Endodermal cell (in vitro differentiated cells): ENCODE measurements around the gene TCTN2. TPM values are rescaled to one million over a fixed set of nuclear protein-coding genes. Genes with fewer than 3 reads are reported as not detected.

Source experiments
- DNase-seq: peaks from one replicate; pipeline ENCODE4 v3.0.0-alpha.2; 2017
- H3K27ac ChIP-seq: 2 replicates; pipeline ENCODE4 v1.5.1; 2013; ENCODE audit warnings: mild to moderate bottlenecking, low read depth, low read length, moderate library complexity
- H3K27me3 ChIP-seq: 2 replicates; pipeline ENCODE4 v1.6.1; 2013; ENCODE audit warnings: mild to moderate bottlenecking, low read length, moderate library complexity; ENCODE audit not compliant: insufficient read depth, control insufficient read depth, poor library complexity, severe bottlenecking
- H3K36me3 ChIP-seq: 2 replicates; pipeline ENCODE4 v1.7.0; 2013; ENCODE audit warnings: mild to moderate bottlenecking, low read length, moderate library complexity; ENCODE audit not compliant: control insufficient read depth, insufficient read depth
- H3K4me1 ChIP-seq: one replicate; pipeline ENCODE4 v1.7.0; 2013; ENCODE audit warnings: low read length; ENCODE audit not compliant: control insufficient read depth, insufficient read depth
- H3K4me3 ChIP-seq: 2 replicates; pipeline ENCODE4 v1.5.1; 2013; ENCODE audit warnings: mild to moderate bottlenecking, low read length, moderate library complexity
- H3K9ac ChIP-seq: 2 replicates; pipeline ENCODE4 v1.6.1; 2013; ENCODE audit warnings: mild to moderate bottlenecking, low read length, moderate library complexity; ENCODE audit not compliant: poor library complexity, severe bottlenecking; ENCODE audit errors: extremely low read depth
- H3K9me3 ChIP-seq: 2 replicates; pipeline ENCODE4 v1.6.1; 2013; ENCODE audit warnings: mild to moderate bottlenecking, low read length, moderate library complexity; ENCODE audit not compliant: control insufficient read depth
- H3K27ac Mint-ChIP-seq: 2 replicates; pipeline ENCODE4 v1.8.0; 2020; ENCODE audit warnings: mixed read lengths
- H3K27me3 Mint-ChIP-seq: 2 replicates; pipeline ENCODE4 v1.8.0; 2021; ENCODE audit warnings: mild to moderate bottlenecking, mixed read lengths; ENCODE audit not compliant: insufficient read depth
- H3K36me3 Mint-ChIP-seq: 2 replicates; pipeline ENCODE4 v1.8.0; 2020; ENCODE audit warnings: low read depth, mixed read lengths
- H3K4me1 Mint-ChIP-seq: 2 replicates; pipeline ENCODE4 v1.8.0; 2020; ENCODE audit warnings: mixed read lengths
- H3K4me3 Mint-ChIP-seq: 2 replicates; pipeline ENCODE4 v1.8.0; 2020; ENCODE audit warnings: mild to moderate bottlenecking, moderate library complexity, mixed read lengths
- H3K9me3 Mint-ChIP-seq: 2 replicates; pipeline ENCODE4 v1.8.0; 2020; ENCODE audit warnings: mild to moderate bottlenecking, mixed read lengths
- WGBS, 2 experiments: methylation state at CpG; one replicate each; pipeline versions ENCODE4 v1.1.5 to v1.1.7; 2013; ENCODE audit warnings: missing lambda C conversion rate in 2 of 2, mixed read lengths in 1 of 2; ENCODE audit not compliant: insufficient coverage in 1 of 2, insufficient read length in 1 of 2; 5-methylcytosine and 5-hydroxymethylcytosine counted together
- total RNA-seq, 2 donors: library from RNA; stranded (reverse); fragmentation: NEBNext Ultra II Directional in 1 of 2; extraction: Animal tissue kit (Norgen Biotek cat#: 25700) in 1 of 2; gene quantifications; 2 replicates in 1 of 2; 3 replicates in 1 of 2; pipeline ENCODE4 v1.2.1, GENCODE V29; 2021
- TF ChIP-seq, protein P1 (sequence below): fragments of 200-600 bp; sonication (generic); conservative IDR thresholded peaks from 2 replicates; pipeline ENCODE4 v1.5.0; 2021; ENCODE audit warnings: antibody characterized with exemption, mild to moderate bottlenecking

The TCTN2 gene
- total RNA-seq, 2 donors from 2014 or later = 19.2 to 25.6 TPM

GRCh38 chr12:123715195-123715594 is 44.3 kb downstream of the TCTN2 start:
- Mint-ChIP-seq H3K4me1 (peaks cover 40% of the 10 kb centered on the region), H3K36me3 (peaks cover 9% of the 10 kb centered on the region), H3K27me3 (no peaks in the 10 kb centered on the region), H3K27ac (no peak overlapping the region), H3K9me3 (no peaks in the 10 kb centered on the region), H3K4me3 (peak overlapping the region; percentile 96)
- H3K36me3 ChIP-seq = no peaks in the 10 kb centered on the region
- H3K9me3 ChIP-seq = no peaks in the 10 kb centered on the region
- no peaks in the 10 kb centered on the region for H3K27me3 ChIP-seq
- H3K27ac ChIP-seq = no peak overlapping the region
- TF ChIP-seq, protein P1, sequence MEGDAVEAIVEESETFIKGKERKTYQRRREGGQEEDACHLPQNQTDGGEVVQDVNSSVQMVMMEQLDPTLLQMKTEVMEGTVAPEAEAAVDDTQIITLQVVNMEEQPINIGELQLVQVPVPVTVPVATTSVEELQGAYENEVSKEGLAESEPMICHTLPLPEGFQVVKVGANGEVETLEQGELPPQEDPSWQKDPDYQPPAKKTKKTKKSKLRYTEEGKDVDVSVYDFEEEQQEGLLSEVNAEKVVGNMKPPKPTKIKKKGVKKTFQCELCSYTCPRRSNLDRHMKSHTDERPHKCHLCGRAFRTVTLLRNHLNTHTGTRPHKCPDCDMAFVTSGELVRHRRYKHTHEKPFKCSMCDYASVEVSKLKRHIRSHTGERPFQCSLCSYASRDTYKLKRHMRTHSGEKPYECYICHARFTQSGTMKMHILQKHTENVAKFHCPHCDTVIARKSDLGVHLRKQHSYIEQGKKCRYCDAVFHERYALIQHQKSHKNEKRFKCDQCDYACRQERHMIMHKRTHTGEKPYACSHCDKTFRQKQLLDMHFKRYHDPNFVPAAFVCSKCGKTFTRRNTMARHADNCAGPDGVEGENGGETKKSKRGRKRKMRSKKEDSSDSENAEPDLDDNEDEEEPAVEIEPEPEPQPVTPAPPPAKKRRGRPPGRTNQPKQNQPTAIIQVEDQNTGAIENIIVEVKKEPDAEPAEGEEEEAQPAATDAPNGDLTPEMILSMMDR = no peak
- WGBS, 2 experiments = 89 to 100% methylated on average over 2 of the region's 2 CpGs
- DNase-seq = no peak
- no peak overlapping the region for H3K9ac ChIP-seq
- H3K4me1 ChIP-seq = peaks cover 7% of the 10 kb centered on the region
- H3K4me3 ChIP-seq = no peak overlapping the region

GRCh38 chr12:123717350-123717749 is 46.4 kb downstream of the TCTN2 start:
- H3K4me1 ChIP-seq = peaks cover 21% of the 10 kb centered on the region
- H3K4me1 Mint-ChIP-seq = peaks cover 57% of the 10 kb centered on the region
- TF ChIP-seq, protein P1 = no peak
- peak overlapping the region; percentile 36 for H3K27ac Mint-ChIP-seq
- H3K4me3 Mint-ChIP-seq = no peak overlapping the region
- H3K36me3 Mint-ChIP-seq = peaks cover 23% of the 10 kb centered on the region
- H3K4me3 ChIP-seq = no peak overlapping the region
- no peaks in the 10 kb centered on the region for H3K27me3 ChIP-seq
- H3K9me3 ChIP-seq = no peaks in the 10 kb centered on the region
- no peak overlapping the region for H3K9ac ChIP-seq
- no peak overlapping the region for H3K27ac ChIP-seq
- no peak for DNase-seq
- no peaks in the 10 kb centered on the region for H3K27me3 Mint-ChIP-seq
- WGBS, 2 experiments = 100% methylated on average over 3 of the region's 3 CpGs; no CpG with 5 or more reads in 1 of the 2 experiments
- H3K36me3 ChIP-seq = peaks cover 19% of the 10 kb centered on the region
- H3K9me3 Mint-ChIP-seq = no peaks in the 10 kb centered on the region

- H3K9me3 ChIP-seq = no peaks in the 10 kb centered on the region
- H3K27me3 ChIP-seq = no peaks in the 10 kb centered on the region
- no peaks in the 10 kb centered on the region for H3K27me3 Mint-ChIP-seq
- DNase-seq = no peak
- WGBS, 2 experiments = 88 to 96% methylated on average over 5 of the region's 5 CpGs
- peaks cover 20% of the 10 kb centered on the region for H3K4me1 ChIP-seq
- H3K36me3 ChIP-seq = peaks cover 43% of the 10 kb centered on the region
- peak overlapping the region; percentile 37 for H3K4me3 Mint-ChIP-seq
- peak overlapping the region; percentile 2 for H3K27ac ChIP-seq
- peak overlapping the region; percentile 28 for H3K4me3 ChIP-seq
- H3K9me3 Mint-ChIP-seq = no peaks in the 10 kb centered on the region
- peaks cover 43% of the 10 kb centered on the region for H3K36me3 Mint-ChIP-seq
- H3K9ac ChIP-seq = peak overlapping the region; percentile 49
- H3K27ac Mint-ChIP-seq = peak overlapping the region; percentile 93
- H3K4me1 Mint-ChIP-seq = peaks cover 40% of the 10 kb centered on the region
- TF ChIP-seq, protein P1 = no peak
These were observed 49.4 kb downstream of the TCTN2 start for GRCh38 chr12:123720141-123720814.
